NB4 (cell line): ENCODE measurements around the gene OR10W1.

Source experiments
- DNase-seq: peaks from one replicate; pipeline ENCODE4 v3.0.0; 2010; ENCODE audit warnings: low read depth
- H3K4me3 ChIP-seq: one replicate; pipeline ENCODE4 v1.5.1; 2011; ENCODE audit warnings: mild to moderate bottlenecking, low read depth, low read length, moderate library complexity
- MYC ChIP-seq: IDR thresholded peaks from 2 replicates; pipeline ENCODE4 v1.6.1; 2011; ENCODE audit warnings: low read depth, low read length
- POLR2A ChIP-seq: IDR thresholded peaks from 2 replicates; pipeline ENCODE4 v1.6.1; 2011; ENCODE audit warnings: mild to moderate bottlenecking; ENCODE audit not compliant: insufficient read length; ENCODE audit errors: extremely low read depth
- TF ChIP-seq, protein P1 (sequence below): IDR thresholded peaks from 2 replicates; pipeline ENCODE4 v1.6.1; 2011; ENCODE audit warnings: low read depth, low read length
- TF ChIP-seq, protein P2 (sequence below): IDR thresholded peaks from one replicate; pipeline ENCODE4 v1.5.1; 2012; ENCODE audit warnings: low read depth, low read length

Gene OR10W1

DNA sequence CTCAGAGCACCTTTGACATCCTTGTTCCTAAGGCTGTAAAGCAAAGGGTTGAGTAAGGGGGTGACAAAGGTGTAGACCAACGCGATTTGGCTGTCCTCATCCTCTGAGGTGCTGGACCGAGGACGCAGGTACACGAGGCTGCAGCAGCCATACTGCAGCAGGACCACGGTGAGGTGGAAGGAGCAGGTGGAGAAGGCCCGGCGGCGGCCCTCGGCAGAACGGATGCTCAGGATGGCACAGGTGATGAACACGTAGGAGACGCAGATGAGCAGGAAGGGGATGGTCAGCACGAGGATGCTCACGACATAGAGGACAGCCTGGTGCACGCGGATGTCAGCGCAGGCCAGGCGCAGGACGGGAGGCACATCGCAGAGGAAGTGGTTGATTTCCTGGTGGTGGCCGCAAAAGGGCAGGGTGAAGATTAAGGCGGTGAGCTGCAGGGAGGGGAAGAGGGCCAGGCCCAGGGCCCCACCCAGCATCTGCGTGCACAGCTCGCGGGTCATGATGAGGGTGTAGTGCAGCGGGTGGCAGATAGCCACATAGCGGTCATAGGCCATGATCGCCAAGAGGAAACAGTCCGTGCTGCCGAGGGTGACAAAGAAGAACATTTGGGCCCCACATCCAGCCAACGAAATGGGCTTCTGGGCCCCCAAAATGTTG lies 40.0 kb downstream of the OR10W1 start:
- no peak overlapping the region for H3K4me3 ChIP-seq
- TF ChIP-seq POLR2A (no peak), MYC (no peak)
- TF ChIP-seq, protein P1, sequence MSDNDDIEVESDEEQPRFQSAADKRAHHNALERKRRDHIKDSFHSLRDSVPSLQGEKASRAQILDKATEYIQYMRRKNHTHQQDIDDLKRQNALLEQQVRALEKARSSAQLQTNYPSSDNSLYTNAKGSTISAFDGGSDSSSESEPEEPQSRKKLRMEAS = no peak
- TF ChIP-seq, protein P2, sequence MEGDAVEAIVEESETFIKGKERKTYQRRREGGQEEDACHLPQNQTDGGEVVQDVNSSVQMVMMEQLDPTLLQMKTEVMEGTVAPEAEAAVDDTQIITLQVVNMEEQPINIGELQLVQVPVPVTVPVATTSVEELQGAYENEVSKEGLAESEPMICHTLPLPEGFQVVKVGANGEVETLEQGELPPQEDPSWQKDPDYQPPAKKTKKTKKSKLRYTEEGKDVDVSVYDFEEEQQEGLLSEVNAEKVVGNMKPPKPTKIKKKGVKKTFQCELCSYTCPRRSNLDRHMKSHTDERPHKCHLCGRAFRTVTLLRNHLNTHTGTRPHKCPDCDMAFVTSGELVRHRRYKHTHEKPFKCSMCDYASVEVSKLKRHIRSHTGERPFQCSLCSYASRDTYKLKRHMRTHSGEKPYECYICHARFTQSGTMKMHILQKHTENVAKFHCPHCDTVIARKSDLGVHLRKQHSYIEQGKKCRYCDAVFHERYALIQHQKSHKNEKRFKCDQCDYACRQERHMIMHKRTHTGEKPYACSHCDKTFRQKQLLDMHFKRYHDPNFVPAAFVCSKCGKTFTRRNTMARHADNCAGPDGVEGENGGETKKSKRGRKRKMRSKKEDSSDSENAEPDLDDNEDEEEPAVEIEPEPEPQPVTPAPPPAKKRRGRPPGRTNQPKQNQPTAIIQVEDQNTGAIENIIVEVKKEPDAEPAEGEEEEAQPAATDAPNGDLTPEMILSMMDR = no peak
- DNase-seq = no peak

DNA sequence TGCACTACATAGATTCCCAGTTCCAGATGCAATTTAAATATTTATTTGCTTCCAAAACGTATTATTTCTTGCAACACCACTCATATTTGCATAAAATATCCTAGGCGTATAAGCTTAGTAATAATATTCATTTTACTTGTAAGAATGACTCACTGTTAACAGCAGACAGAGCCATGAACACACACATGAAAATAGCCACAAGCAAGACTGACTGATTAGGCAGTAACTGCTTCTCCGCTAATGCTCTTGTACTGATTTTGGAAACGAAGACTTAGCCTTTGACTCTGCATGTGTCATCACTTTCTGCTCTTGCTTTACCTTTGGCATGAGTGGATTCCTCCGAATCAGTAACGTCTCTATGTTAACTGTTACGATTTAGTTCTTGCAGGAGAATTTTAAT lies 45.3 kb downstream of the OR10W1 start:
- no peak for TF ChIP-seq POLR2A
- H3K4me3 ChIP-seq = no peak overlapping the region
- DNase-seq = no peak
